GM12878 (cell line): ENCODE results near the gene ZNF213. TPM values are rescaled to one million over a fixed set of nuclear protein-coding genes. Genes with fewer than 3 reads are reported as not detected.

Experiments
- ATAC-seq: fragments of 200-7000 bp; cut with Tn5 transposase; 3 replicates; pipeline ENCODE4 v1.9.1; 2020; ENCODE audit warnings: mild to moderate bottlenecking, moderate library complexity
- BruUV-seq: library from RNA; stranded (reverse); fragments of 400-500 nt; replicated peaks from 2 replicates; lab custom pipeline; 2021; lab: Mats Ljungman, UMichigan
- CTCF ChIA-PET: fragments of 300-600 bp; sonication (Branson Sonifier 250); formaldehyde crosslinking; extraction: SDS; loops from one replicate; lab custom pipeline; 2021; ENCODE audit warnings: inconsistent platforms; lab: Yijun Ruan, JAX
- POLR2A ChIA-PET: fragments of 350-600 bp; formaldehyde crosslinking; extraction: SDS; loops from one replicate; lab custom pipeline; 2021; ENCODE audit warnings: inconsistent platforms; lab: Charles Lee
- RAD21 ChIA-PET: fragments of 300-600 bp; sonication (Branson Sonifier 250); formaldehyde crosslinking; loops from one replicate; lab custom pipeline; 2023; ENCODE audit warnings: antibody characterized with exemption; ENCODE audit not compliant: unreplicated experiment; lab: Charles Lee
- SMC1A ChIA-PET: fragments of 300-600 bp; sonication (Branson Sonifier 250); formaldehyde crosslinking; loops from one replicate; lab custom pipeline; 2023; ENCODE audit not compliant: unreplicated experiment, uncharacterized antibody; lab: Charles Lee
- DNase-seq: peaks from one replicate; pipeline ENCODE4 v3.0.0-alpha.2; 2011; ENCODE audit warnings: low read depth, low spot score
- FAIRE-seq: peaks from 3 replicates; lab custom pipeline; 2011; peaks lifted over from hg19 to GRCh38; lab: Jason Lieb, UNC
- H2AFZ ChIP-seq: 2 replicates; pipeline ENCODE4 v1.6.0; 2011; ENCODE audit warnings: low read depth, low read length, control low read depth; ENCODE audit not compliant: control insufficient read depth
- H3K27ac ChIP-seq: 2 replicates; pipeline ENCODE4 v1.5.1; 2011; ENCODE audit warnings: control low read depth; ENCODE audit not compliant: control insufficient read depth, insufficient read depth
- H3K27me3 ChIP-seq, 2 experiments: replicated peaks in 1 of 2; 2 replicates each; pipeline versions ENCODE4 v1.6.0 to v1.6.1; 2011; ENCODE audit warnings: low read length in 1 of 2; ENCODE audit not compliant: control insufficient read depth in 2 of 2, insufficient read depth in 2 of 2
- H3K36me3 ChIP-seq, 2 experiments: 2 replicates each; pipeline ENCODE4 v1.5.1; 2011; ENCODE audit warnings: low read length in 1 of 2; ENCODE audit not compliant: control insufficient read depth in 2 of 2, insufficient read depth in 2 of 2
- H3K4me1 ChIP-seq: 2 replicates; pipeline ENCODE4 v1.6.1; 2011; ENCODE audit warnings: mild to moderate bottlenecking, low read length, moderate library complexity, mixed read lengths; ENCODE audit not compliant: control insufficient read depth, insufficient read depth
- H3K4me2 ChIP-seq: 2 replicates; pipeline ENCODE4 v1.6.0; 2011; ENCODE audit warnings: control low read depth; ENCODE audit not compliant: control insufficient read depth, insufficient read depth
- H3K4me3 ChIP-seq: fragments of 200-600 bp; sonication (generic); 2 replicates; pipeline ENCODE4 v1.5.1; 2016
- H3K79me2 ChIP-seq: 2 replicates; pipeline ENCODE4 v1.6.0; 2011; ENCODE audit warnings: low read length; ENCODE audit not compliant: control insufficient read depth, insufficient read depth
- H3K9ac ChIP-seq: 2 replicates; pipeline ENCODE4 v1.8.0; 2011; ENCODE audit warnings: low read length, control low read depth, mixed read lengths; ENCODE audit not compliant: control insufficient read depth, insufficient read depth
- H3K9me3 ChIP-seq: replicated peaks from 3 replicates; pipeline ENCODE4 v1.5.1; 2011; ENCODE audit warnings: mild to moderate bottlenecking, low read length; ENCODE audit not compliant: control insufficient read depth, insufficient read depth
- H4K20me1 ChIP-seq: 2 replicates; pipeline ENCODE4 v1.6.0; 2011; ENCODE audit not compliant: control insufficient read depth, insufficient read depth
- BCLAF1 ChIP-seq: fragments of 450-650 bp; IDR thresholded peaks from 2 replicates; pipeline ENCODE4 v1.6.1; 2017; ENCODE audit warnings: antibody characterized with exemption, mild to moderate bottlenecking, moderate library complexity
- BRCA1 ChIP-seq: IDR thresholded peaks from 2 replicates; pipeline ENCODE4 v1.6.1; 2011; ENCODE audit warnings: low read depth, low read length, improper control_type of control experiment
- CBX5 ChIP-seq: sonication (generic); IDR thresholded peaks from 2 replicates; pipeline ENCODE4 v1.6.1; 2016; ENCODE audit warnings: low read depth, moderate library complexity, mild to moderate bottlenecking, inconsistent platforms
- HDAC6 ChIP-seq: fragments of 200-600 bp; sonication (generic); IDR thresholded peaks from one replicate; pipeline ENCODE4 v1.8.0; 2017; ENCODE audit warnings: antibody characterized with exemption; ENCODE audit not compliant: unreplicated experiment
- MTA2 ChIP-seq: fragments of 450-650 bp; IDR thresholded peaks from 2 replicates; pipeline ENCODE4 v1.6.1; 2016; ENCODE audit warnings: low read depth, mild to moderate bottlenecking, moderate library complexity
- PAX8 ChIP-seq: fragments of 450-650 bp; IDR thresholded peaks from 2 replicates; pipeline ENCODE4 v1.6.1; 2017; ENCODE audit warnings: mild to moderate bottlenecking, moderate library complexity
- POLR2AphosphoS5 ChIP-seq: IDR thresholded peaks from 2 replicates; pipeline ENCODE4 v1.6.1; 2011; ENCODE audit warnings: mild to moderate bottlenecking, low read length, inconsistent platforms
- RB1 ChIP-seq: fragments of 450-650 bp; formaldehyde crosslinking; IDR thresholded peaks from 2 replicates; pipeline ENCODE4 v1.6.1; 2017; ENCODE audit warnings: mild to moderate bottlenecking, borderline replicate concordance
- SIX5 ChIP-seq: IDR thresholded peaks from 2 replicates; pipeline ENCODE4 v1.6.1; 2011; ENCODE audit warnings: mild to moderate bottlenecking, low read depth, low read length, moderate library complexity; ENCODE audit not compliant: severe bottlenecking
- SMAD5 ChIP-seq: IDR thresholded peaks from 2 replicates; pipeline ENCODE4 v1.6.1; 2016; ENCODE audit warnings: antibody characterized with exemption, low read depth
- SMC3 ChIP-seq: IDR thresholded peaks from 2 replicates; pipeline ENCODE4 v1.6.1; 2011; ENCODE audit warnings: low read length, improper control_type of control experiment, borderline replicate concordance
- SP1 ChIP-seq: IDR thresholded peaks from one replicate; pipeline ENCODE4 v1.6.1; 2011; ENCODE audit warnings: low read depth, low read length
- ZNF217 ChIP-seq: fragments of 450-650 bp; IDR thresholded peaks from 2 replicates; pipeline ENCODE4 v1.6.1; 2017; ENCODE audit warnings: antibody characterized with exemption, mild to moderate bottlenecking
- ZSCAN29 ChIP-seq: fragments of 450-650 bp; IDR thresholded peaks from 2 replicates; pipeline ENCODE4 v1.6.1; 2017; ENCODE audit warnings: mild to moderate bottlenecking, moderate library complexity
- WGBS: methylation state at CpG from one replicate; pipeline ENCODE4 v1.1.6; 2016; ENCODE audit warnings: low lambda C conversion rate; ENCODE audit not compliant: insufficient replicate concordance, insufficient coverage; ENCODE audit errors: missing lambda C conversion rate; 5-methylcytosine and 5-hydroxymethylcytosine counted together
- in situ Hi-C: fragments of 300-500 bp; cut with MboI; formaldehyde crosslinking; loops from 9 replicates; pipeline ENCODE4 v1.14.3; 2018; ENCODE audit warnings: mixed read lengths
- intact Hi-C: fragments of 100-400 bp; cut with micrococcal nuclease; formaldehyde crosslinking; loops from one replicate; pipeline ENCODE4 v1.14.2; 2022; ENCODE audit not compliant: unreplicated experiment
- polyA plus RNA-seq, 11 experiments: library from polyadenylated mRNA; depleted of rRNA in 4 of 11; unstranded in 6 of 11; stranded (reverse) in 5 of 11; fragments of >200 nt; fragmentation: Nextera tagmentation in 4 of 11; fragmentation: Illumina TruSeq in 1 of 11; extraction: Ambion mirVana in 4 of 11; extraction: Trizol in 1 of 11; gene quantifications; 1 replicate in 1 of 11; 2 replicates in 10 of 11; pipeline versions ENCODE4 v1.2.1 to v1.2.3, GENCODE V29; 2011 to 2016; ENCODE audit warnings: inconsistent platforms in 2 of 11, missing spikeins in 2 of 11, low read depth in 1 of 11
- total RNA-seq, 4 experiments: library from RNA; depleted of rRNA in 3 of 4; stranded (reverse); fragments of >200 nt in 3 of 4; fragmentation: Illumina TruSeq in 1 of 4; extraction: Trizol in 1 of 4; gene quantifications; 2 replicates each; pipeline versions ENCODE4 v1.2.1 to v1.2.3, GENCODE V29; 2013 to 2021
- TF ChIP-seq, protein P1 (sequence below): fragments of 150-350 bp; IDR thresholded peaks from 2 replicates; pipeline ENCODE4 v1.6.1; 2016; ENCODE audit warnings: low read depth, low read length

ZNF213 gene
- total and polyA plus RNA-seq, 10 of the 15 experiments (the other 5 are each of a cell fraction or from before 2014, with no cell fraction given): 0.53 to 9.4 (median 1.1) TPM

- ChIA-PET SMC1A (interaction anchor here (0.5 kb wide), 1 partner anchor 18 kb away, joined by 3 read pairs; no protein-coding TSS in a partner anchor), RAD21 (interaction anchor here (0.5 kb wide), 1 partner anchor 349 kb away, joined by 3 read pairs; no protein-coding TSS in a partner anchor), CTCF (interaction anchor here (1.1 to 21.2 kb wide), 3 partner anchors 14 to 40 kb away, joined by 3 to 396 read pairs (median 5); no protein-coding TSS in a partner anchor), POLR2A (interaction anchor here (1.4 kb wide), 1 partner anchor 9 kb away, joined by 3 read pairs; no protein-coding TSS in a partner anchor)
- no peaks in the 10 kb centered on the region for H3K36me3 ChIP-seq
- no peaks in the 10 kb centered on the region for H3K79me2 ChIP-seq
- WGBS: 82% methylated on average over 71 of the region's 71 CpGs
- no peaks in the 10 kb centered on the region for H3K9me3 ChIP-seq
- H3K27me3 ChIP-seq: no peaks in the 10 kb centered on the region
- ATAC-seq: no peak
- H2AFZ ChIP-seq: no peak overlapping the region
- H3K27ac ChIP-seq: no peak overlapping the region
- BruUV-seq: no TSS peak
- no peak for DNase-seq
- H3K4me1 ChIP-seq: no peaks in the 10 kb centered on the region
- H4K20me1 ChIP-seq: no peaks in the 10 kb centered on the region
- no peak for FAIRE-seq
- no peak overlapping the region for H3K4me2 ChIP-seq
- in situ Hi-C loops (no loop called here), intact Hi-C loops (no loop called here)
- no peak overlapping the region for H3K9ac ChIP-seq
- no peak overlapping the region for H3K4me3 ChIP-seq
- TF ChIP-seq MTA2: no peak
- TF ChIP-seq SP1: no peak
- no peak for TF ChIP-seq BRCA1
- no peak for TF ChIP-seq SIX5
- no peak for TF ChIP-seq PAX8
- TF ChIP-seq CBX5: no peak
- TF ChIP-seq ZSCAN29: no peak
- no peak for TF ChIP-seq HDAC6
- TF ChIP-seq BCLAF1: no peak
- TF ChIP-seq, protein P1, sequence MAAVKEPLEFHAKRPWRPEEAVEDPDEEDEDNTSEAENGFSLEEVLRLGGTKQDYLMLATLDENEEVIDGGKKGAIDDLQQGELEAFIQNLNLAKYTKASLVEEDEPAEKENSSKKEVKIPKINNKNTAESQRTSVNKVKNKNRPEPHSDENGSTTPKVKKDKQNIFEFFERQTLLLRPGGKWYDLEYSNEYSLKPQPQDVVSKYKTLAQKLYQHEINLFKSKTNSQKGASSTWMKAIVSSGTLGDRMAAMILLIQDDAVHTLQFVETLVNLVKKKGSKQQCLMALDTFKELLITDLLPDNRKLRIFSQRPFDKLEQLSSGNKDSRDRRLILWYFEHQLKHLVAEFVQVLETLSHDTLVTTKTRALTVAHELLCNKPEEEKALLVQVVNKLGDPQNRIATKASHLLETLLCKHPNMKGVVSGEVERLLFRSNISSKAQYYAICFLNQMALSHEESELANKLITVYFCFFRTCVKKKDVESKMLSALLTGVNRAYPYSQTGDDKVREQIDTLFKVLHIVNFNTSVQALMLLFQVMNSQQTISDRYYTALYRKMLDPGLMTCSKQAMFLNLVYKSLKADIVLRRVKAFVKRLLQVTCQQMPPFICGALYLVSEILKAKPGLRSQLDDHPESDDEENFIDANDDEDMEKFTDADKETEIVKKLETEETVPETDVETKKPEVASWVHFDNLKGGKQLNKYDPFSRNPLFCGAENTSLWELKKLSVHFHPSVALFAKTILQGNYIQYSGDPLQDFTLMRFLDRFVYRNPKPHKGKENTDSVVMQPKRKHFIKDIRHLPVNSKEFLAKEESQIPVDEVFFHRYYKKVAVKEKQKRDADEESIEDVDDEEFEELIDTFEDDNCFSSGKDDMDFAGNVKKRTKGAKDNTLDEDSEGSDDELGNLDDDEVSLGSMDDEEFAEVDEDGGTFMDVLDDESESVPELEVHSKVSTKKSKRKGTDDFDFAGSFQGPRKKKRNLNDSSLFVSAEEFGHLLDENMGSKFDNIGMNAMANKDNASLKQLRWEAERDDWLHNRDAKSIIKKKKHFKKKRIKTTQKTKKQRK: no peak
- no peak for TF ChIP-seq POLR2AphosphoS5
- no peak for TF ChIP-seq RB1
- no peak for TF ChIP-seq SMAD5
- TF ChIP-seq SMC3: no peak
- TF ChIP-seq ZNF217: no peak
These were observed 45.7 kb upstream of the ZNF213 start for GRCh38 chr16:3088925-3089716.
